Spleen (tissue), 11 donors: ENCODE measurements around the gene NCF4. TPM values are rescaled to one million over a fixed set of nuclear protein-coding genes. Genes with fewer than 3 reads are reported as not detected.

ENCODE experiments used
- DNase-seq: peaks from one replicate; pipeline ENCODE4 v3.0.0-alpha.2; 2020
- H3K27ac ChIP-seq, 8 donors: fragments of 200-600 bp; sonication (generic) in 7 of 8; 1 replicate in 4 of 8; 2 replicates in 4 of 8; pipeline versions ENCODE4 v1.5.0 to v1.8.0; 2016 to 2021; ENCODE audit warnings: inconsistent platforms in 4 of 8, mild to moderate bottlenecking in 4 of 8, moderate library complexity in 1 of 8
- H3K27me3 ChIP-seq, 7 donors: fragments of 200-600 bp; sonication (generic) in 6 of 7; replicated peaks in 1 of 7; 1 replicate in 4 of 7; 2 replicates in 3 of 7; pipeline versions ENCODE4 v1.5.0 to v1.8.0; 2016 to 2021; ENCODE audit warnings: inconsistent platforms in 3 of 7, mild to moderate bottlenecking in 1 of 7
- H3K36me3 ChIP-seq, 6 donors: fragments of 200-600 bp; sonication (generic) in 5 of 6; 1 replicate in 4 of 6; 2 replicates in 2 of 6; pipeline versions ENCODE4 v1.5.0 to v1.8.0; 2016 to 2021; ENCODE audit warnings: inconsistent platforms in 2 of 6
- H3K4me1 ChIP-seq, 6 donors: fragments of 200-600 bp; sonication (generic) in 5 of 6; 1 replicate in 3 of 6; 2 replicates in 3 of 6; pipeline versions ENCODE4 v1.5.0 to v1.8.0; 2016 to 2021; ENCODE audit warnings: inconsistent platforms in 3 of 6
- H3K4me3 ChIP-seq, 8 donors: fragments of 200-600 bp; sonication (generic) in 7 of 8; 1 replicate in 4 of 8; 2 replicates in 4 of 8; pipeline versions ENCODE4 v1.5.0 to v1.8.0; 2016 to 2021; ENCODE audit warnings: inconsistent platforms in 4 of 8, mild to moderate bottlenecking in 4 of 8, moderate library complexity in 2 of 8
- H3K9me3 ChIP-seq, 8 donors: fragments of 200-600 bp; sonication (generic) in 7 of 8; 1 replicate in 4 of 8; 2 replicates in 4 of 8; pipeline versions ENCODE4 v1.5.0 to v1.8.0; 2016 to 2021; ENCODE audit warnings: inconsistent platforms in 4 of 8
- POLR2A ChIP-seq, 3 donors: fragments of 450-650 bp; IDR thresholded peaks; one replicate each; pipeline ENCODE4 v1.5.1; 2017; ENCODE audit warnings: antibody characterized with exemption in 3 of 3, mild to moderate bottlenecking in 1 of 3
- POLR2AphosphoS5 ChIP-seq, 3 donors: sonication (generic); formaldehyde crosslinking; IDR thresholded peaks; one replicate each; pipeline ENCODE4 v1.5.1; 2017; ENCODE audit warnings: antibody characterized with exemption in 3 of 3
- WGBS, 5 donors: extraction: QIAGEN DNeasy Blood & Tissue Kit in 3 of 5; methylation state at CpG; one replicate each; pipeline versions ENCODE4 v1.1.5 to v1.1.7; 2013 to 2018; 5-methylcytosine and 5-hydroxymethylcytosine counted together
- intact Hi-C: fragments of 100-400 bp; cut with DNase I; formaldehyde crosslinking; loops from one replicate; pipeline ENCODE4 v1.15.0; 2023; ENCODE audit warnings: low total_unique reads
- polyA plus RNA-seq, 3 donors: library from polyadenylated mRNA; stranded (reverse); fragments of 200-250 nt; gene quantifications; one replicate each; pipeline ENCODE4 v1.2.1, GENCODE V29; 2013
- total RNA-seq, 7 donors: library from RNA; depleted of rRNA in 3 of 7; stranded (reverse); fragments of >200 nt in 3 of 7; fragmentation: NEBNext Ultra II Directional in 4 of 7; extraction: Animal tissue kit (Norgen Biotek cat#: 25700) in 4 of 7; gene quantifications; one replicate each; pipeline versions ENCODE4 v1.1.0 to v1.2.1, GENCODE V29; 2016 to 2021
- TF ChIP-seq, protein P1 (sequence below), 11 experiments: fragments of 200-600 bp in 7 of 11; fragments of 450-650 bp in 4 of 11; sonication (generic) in 4 of 11; IDR thresholded peaks in 8 of 11; conservative IDR thresholded peaks in 3 of 11; 1 replicate in 7 of 11; 2 replicates in 4 of 11; pipeline versions ENCODE4 v1.4.0 to v1.8.0; 2016 to 2021; ENCODE audit warnings: antibody characterized with exemption in 11 of 11, inconsistent platforms in 4 of 11, mild to moderate bottlenecking in 1 of 11
- donor health status: healthy with polysubstance abuse.
- donor health status: DM: no; HTN: no; CAD: no; lungs with moderate emphysema.
- donor health status: DM: no; HTN: no; CAD: no.
- donor health status: Bipolar disorder and iron deficiency.
- donor health status: healthy.
- donor health status: DM: no; HTN: no; CAD: no.
- donor health status: DM: yes; HTN: yes; CAD: no.

NCF4 gene
- total and polyA plus RNA-seq, 10 donors, result 89.0 to 222 (median 154) TPM

DNA sequence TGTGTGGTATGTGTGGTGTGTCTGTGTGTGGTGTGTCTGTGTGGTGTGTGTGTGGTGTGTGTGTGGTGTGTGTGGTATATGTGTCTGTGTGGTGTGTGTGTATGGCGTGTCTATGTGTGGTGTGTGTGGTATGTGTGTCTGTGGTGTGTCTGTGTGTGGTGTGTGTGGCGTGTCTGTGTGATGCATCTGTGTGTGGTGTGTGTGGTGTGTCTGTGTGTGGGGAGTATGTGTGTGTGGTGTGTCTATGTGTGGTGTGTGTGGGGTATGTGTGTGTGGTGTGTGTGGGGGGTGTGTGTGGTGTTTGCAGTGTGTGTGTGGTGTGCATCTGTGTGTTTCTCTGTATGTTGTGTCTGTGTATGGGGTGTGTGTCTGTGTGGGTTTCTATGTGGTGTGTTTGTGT lies 36.2 kb upstream of the NCF4 start:
- H3K4me3 ChIP-seq, result no peak overlapping the region
- no peaks in the 10 kb centered on the region for H3K9me3 ChIP-seq
- TF ChIP-seq POLR2AphosphoS5 (IDR thresholded peaks at IDR 0.05), result no peak
- H3K27me3 ChIP-seq, result peaks cover 0 to 65% (median 8%) of the 10 kb centered on the region in 7 donors
- H3K36me3 ChIP-seq, result no peaks in the 10 kb centered on the region
- no peak for DNase-seq
- WGBS, 5 donors, result 85 to 98% (median 93%) methylated on average over 2 of the region's 2 CpGs
- H3K4me1 ChIP-seq, result peaks cover 0 to 11% (median 3%) of the 10 kb centered on the region in 6 donors
- intact Hi-C loops, result no loop called here
- no peak overlapping the region for H3K27ac ChIP-seq

DNA sequence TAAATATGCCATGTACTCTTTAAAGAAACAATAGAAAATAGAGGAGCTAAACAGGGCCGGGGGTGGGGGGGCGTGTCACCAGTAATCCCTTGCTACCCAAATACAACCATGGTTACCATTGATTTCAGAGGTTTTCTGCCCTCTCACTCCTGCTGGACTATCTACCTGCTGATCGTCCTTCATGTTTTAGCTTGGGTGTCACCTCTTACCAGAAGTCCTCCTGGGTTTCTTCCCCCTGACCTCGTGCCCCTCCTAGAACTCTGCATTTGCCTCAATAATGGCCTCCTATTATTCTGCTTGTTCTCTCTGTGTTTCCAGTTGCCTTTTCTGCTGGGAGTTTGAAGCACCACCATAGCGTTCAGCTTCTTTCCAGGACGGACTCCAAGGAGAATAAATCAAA lies 34.5 kb upstream of the NCF4 start:
- H3K36me3 ChIP-seq, result no peaks in the 10 kb centered on the region
- 76 to 91% (median 87%) methylated on average over 6 of the region's 6 CpGs for WGBS, 5 donors
- peaks cover 0 to 64% (median 7%) of the 10 kb centered on the region in 7 donors for H3K27me3 ChIP-seq
- H3K4me3 ChIP-seq, result no peak overlapping the region
- no peak overlapping the region for H3K27ac ChIP-seq
- H3K4me1 ChIP-seq, result peaks cover 0 to 11% (median 3%) of the 10 kb centered on the region in 6 donors
- no peak for DNase-seq
- no peak for TF ChIP-seq POLR2AphosphoS5 (IDR thresholded peaks at IDR 0.05)
- TF ChIP-seq POLR2A (IDR thresholded peaks at IDR 0.05), result no peak
- TF ChIP-seq, protein P1, sequence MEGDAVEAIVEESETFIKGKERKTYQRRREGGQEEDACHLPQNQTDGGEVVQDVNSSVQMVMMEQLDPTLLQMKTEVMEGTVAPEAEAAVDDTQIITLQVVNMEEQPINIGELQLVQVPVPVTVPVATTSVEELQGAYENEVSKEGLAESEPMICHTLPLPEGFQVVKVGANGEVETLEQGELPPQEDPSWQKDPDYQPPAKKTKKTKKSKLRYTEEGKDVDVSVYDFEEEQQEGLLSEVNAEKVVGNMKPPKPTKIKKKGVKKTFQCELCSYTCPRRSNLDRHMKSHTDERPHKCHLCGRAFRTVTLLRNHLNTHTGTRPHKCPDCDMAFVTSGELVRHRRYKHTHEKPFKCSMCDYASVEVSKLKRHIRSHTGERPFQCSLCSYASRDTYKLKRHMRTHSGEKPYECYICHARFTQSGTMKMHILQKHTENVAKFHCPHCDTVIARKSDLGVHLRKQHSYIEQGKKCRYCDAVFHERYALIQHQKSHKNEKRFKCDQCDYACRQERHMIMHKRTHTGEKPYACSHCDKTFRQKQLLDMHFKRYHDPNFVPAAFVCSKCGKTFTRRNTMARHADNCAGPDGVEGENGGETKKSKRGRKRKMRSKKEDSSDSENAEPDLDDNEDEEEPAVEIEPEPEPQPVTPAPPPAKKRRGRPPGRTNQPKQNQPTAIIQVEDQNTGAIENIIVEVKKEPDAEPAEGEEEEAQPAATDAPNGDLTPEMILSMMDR (IDR thresholded peaks at IDR 0.05 in 8 of 11, conservative IDR thresholded peaks at IDR 0.05 in 3 of 11), result no peak
- H3K9me3 ChIP-seq, result no peaks in the 10 kb centered on the region
- intact Hi-C loops, result no loop called here

DNA sequence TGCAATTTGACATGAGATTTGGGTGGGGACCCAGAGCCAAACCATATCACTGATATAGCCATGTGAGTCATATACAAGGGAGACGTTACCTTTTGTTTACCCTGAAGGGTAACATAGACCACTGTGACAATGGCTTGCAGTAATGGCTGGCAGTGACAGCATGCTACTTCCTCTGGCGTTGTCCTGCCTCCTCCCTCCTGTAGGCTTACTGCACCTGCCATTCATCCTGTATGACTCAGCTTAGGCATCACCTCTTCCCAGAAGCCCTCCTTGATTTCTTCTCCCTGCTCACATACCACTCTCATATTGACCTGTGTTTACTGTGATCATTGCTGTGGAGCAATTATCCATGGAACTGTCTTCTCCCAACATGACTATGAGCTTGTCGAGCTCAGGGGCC lies 32.0 kb upstream of the NCF4 start:
- peaks cover 0 to 8% (median 5%) of the 10 kb centered on the region in 8 donors for H3K9me3 ChIP-seq
- H3K27me3 ChIP-seq, result peaks cover 0 to 47% (median 3%) of the 10 kb centered on the region in 7 donors
- H3K27ac ChIP-seq, result no peak overlapping the region
- TF ChIP-seq POLR2A (IDR thresholded peaks at IDR 0.05) (no peak), POLR2AphosphoS5 (IDR thresholded peaks at IDR 0.05) (no peak)
- TF ChIP-seq, protein P1 (IDR thresholded peaks at IDR 0.05 in 8 of 11, conservative IDR thresholded peaks at IDR 0.05 in 3 of 11), result no peak
- no peak overlapping the region for H3K4me3 ChIP-seq
- WGBS, 5 donors, result 47 to 65% (median 63%) methylated on average over 3 of the region's 3 CpGs
- intact Hi-C loops, result no loop called here
- DNase-seq, result no peak
- H3K4me1 ChIP-seq, result peaks cover 0 to 19% (median 0%) of the 10 kb centered on the region in 6 donors
- H3K36me3 ChIP-seq, result no peaks in the 10 kb centered on the region

DNA sequence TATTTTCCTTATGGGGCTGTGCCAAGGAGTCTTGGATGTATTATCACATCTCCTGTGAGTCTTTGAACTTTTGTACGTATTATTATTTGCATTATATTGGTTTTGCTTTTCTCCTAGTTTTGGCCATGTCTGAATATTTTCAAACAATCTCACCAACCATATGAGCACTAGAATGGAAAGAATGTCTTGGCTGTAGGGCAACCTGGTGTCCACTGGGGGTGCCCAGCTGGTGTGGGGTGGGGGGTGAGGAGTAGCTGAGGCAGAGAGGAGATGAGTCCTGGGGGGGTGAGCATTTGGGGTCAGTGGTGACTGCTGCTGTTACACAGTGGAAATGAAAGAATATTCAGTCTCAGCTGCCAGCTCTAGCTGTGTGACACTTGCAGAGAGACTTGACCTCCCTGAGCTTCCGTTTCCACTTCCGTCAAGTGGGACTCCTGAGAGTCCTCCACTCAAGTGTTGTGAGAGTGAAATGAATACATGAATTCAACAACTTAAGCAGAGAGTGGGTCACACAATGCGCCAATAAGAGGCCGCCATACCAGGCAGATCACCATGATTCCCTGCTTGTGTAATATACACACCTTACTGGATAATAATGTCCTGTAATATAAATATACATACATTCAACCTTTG lies 31.3 kb upstream of the NCF4 start:
- peaks cover 0 to 48% (median 0%) of the 10 kb centered on the region in 7 donors for H3K27me3 ChIP-seq
- no peak for DNase-seq
- intact Hi-C loops, result no loop called here
- no peak overlapping the region for H3K27ac ChIP-seq
- peaks cover 0 to 11% (median 5%) of the 10 kb centered on the region in 8 donors for H3K9me3 ChIP-seq
- H3K36me3 ChIP-seq, result no peaks in the 10 kb centered on the region
- peaks cover 0 to 17% (median 0%) of the 10 kb centered on the region in 6 donors for H3K4me1 ChIP-seq
- no peak for TF ChIP-seq POLR2AphosphoS5 (IDR thresholded peaks at IDR 0.05)
- TF ChIP-seq POLR2A (IDR thresholded peaks at IDR 0.05), result no peak
- TF ChIP-seq, protein P1 (IDR thresholded peaks at IDR 0.05 in 8 of 11, conservative IDR thresholded peaks at IDR 0.05 in 3 of 11), result no peak
- no peak overlapping the region for H3K4me3 ChIP-seq
- 60 to 80% (median 69%) methylated on average over 5 of the region's 5 CpGs for WGBS, 5 donors
